K562 (cell line): ENCODE results near the gene CEND1. TPM values are rescaled to one million over a fixed set of nuclear protein-coding genes. Genes with fewer than 3 reads are reported as not detected.

Experiments used
- ATAC-seq: fragments of 200-7000 bp; cut with Tn5 transposase; 3 replicates; pipeline ENCODE4 v1.9.1; 2020; ENCODE audit warnings: moderate library complexity
- BruUV-seq: library from RNA; stranded (reverse); fragments of 400-500 nt; replicated peaks from 2 replicates; lab custom pipeline; 2021; lab: Mats Ljungman, UMichigan
- CTCF ChIA-PET: fragments of 300-600 bp; formaldehyde crosslinking; extraction: SDS; loops from one replicate; lab custom pipeline; 2021; ENCODE audit warnings: low intra/inter-chr PET ratio; lab: Yijun Ruan, JAX
- POLR2A ChIA-PET: fragments of 300-600, 350-650 bp; sonication (Branson Sonifier 250); formaldehyde crosslinking; extraction: SDS; loops from one replicate; lab custom pipeline; 2021; ENCODE audit warnings: antibody characterized with exemption, inconsistent platforms; lab: Yijun Ruan, JAX
- DNase-seq, 4 experiments: peaks; one replicate each; pipeline versions ENCODE4 v3.0.0 to v3.0.0-alpha.2; 2011 to 2018; ENCODE audit warnings: low spot score in 3 of 4, mixed read lengths in 3 of 4; ENCODE audit errors: extremely low read depth in 1 of 4
- FAIRE-seq: peaks from 2 replicates; lab custom pipeline; 2011; peaks lifted over from hg19 to GRCh38; lab: Jason Lieb, UNC
- H2AFZ ChIP-seq: 2 replicates; pipeline ENCODE4 v1.6.0; 2011; ENCODE audit warnings: low read depth, low read length, control low read depth, inconsistent platforms
- H3K27ac ChIP-seq: fragments of 200-600 bp; 3 replicates; pipeline ENCODE4 v1.8.0; 2011; ENCODE audit warnings: low read depth, mild to moderate bottlenecking, control low read depth, inconsistent platforms, low read length, moderate library complexity, mixed read lengths; ENCODE audit errors: extremely low read depth
- H3K27me3 ChIP-seq, 2 experiments: fragments of 300-600 bp in 1 of 2; 2 replicates in 1 of 2; 3 replicates in 1 of 2; pipeline versions ENCODE4 v1.6.0 to v1.8.0; 2011; ENCODE audit warnings: inconsistent platforms in 2 of 2, low read length in 2 of 2, mild to moderate bottlenecking in 1 of 2, mixed read lengths in 1 of 2, moderate library complexity in 1 of 2; ENCODE audit not compliant: control insufficient read depth in 2 of 2, insufficient read depth in 2 of 2
- H3K36me3 ChIP-seq: fragments of 300-600 bp; 3 replicates; pipeline ENCODE4 v1.8.0; 2011; ENCODE audit warnings: mild to moderate bottlenecking, low read length, inconsistent platforms; ENCODE audit not compliant: control insufficient read depth, insufficient read depth
- H3K4me1 ChIP-seq, 2 experiments: fragments of 200-600 bp in 1 of 2; replicated peaks in 1 of 2; 2 replicates in 1 of 2; 3 replicates in 1 of 2; pipeline versions ENCODE4 v1.5.1 to v1.8.0; 2011; ENCODE audit warnings: inconsistent platforms in 2 of 2, low read length in 2 of 2, mild to moderate bottlenecking in 1 of 2, mixed read lengths in 1 of 2, moderate library complexity in 1 of 2; ENCODE audit not compliant: control insufficient read depth in 2 of 2, insufficient read depth in 2 of 2
- H3K4me2 ChIP-seq: 2 replicates; pipeline ENCODE4 v1.6.1; 2011; ENCODE audit warnings: low read length, control low read depth, inconsistent platforms, mixed read lengths; ENCODE audit not compliant: insufficient read depth
- H3K4me3 ChIP-seq: fragments of 200-600 bp; sonication (generic), shearing (Covaris generic); 2 replicates; pipeline ENCODE4 v1.5.1; 2016; ENCODE audit warnings: control low read depth, inconsistent platforms
- H3K79me2 ChIP-seq: fragments of 200-600 bp; 3 replicates; pipeline ENCODE4 v1.8.0; 2011; ENCODE audit warnings: low read length, inconsistent platforms; ENCODE audit not compliant: control insufficient read depth, insufficient read depth
- H3K9ac ChIP-seq, 2 experiments: 2 replicates each; pipeline versions ENCODE4 v1.6.0 to v1.6.1; 2011; ENCODE audit warnings: low read depth in 2 of 2, low read length in 2 of 2, control low read depth in 1 of 2, inconsistent platforms in 1 of 2, mild to moderate bottlenecking in 1 of 2, mixed read lengths in 1 of 2; ENCODE audit not compliant: insufficient read depth in 1 of 2
- H3K9me1 ChIP-seq: one replicate; pipeline ENCODE4 v1.6.0; 2011; ENCODE audit warnings: inconsistent platforms, mild to moderate bottlenecking, low read length, moderate library complexity; ENCODE audit not compliant: control insufficient read depth, insufficient read depth
- H3K9me3 ChIP-seq: replicated peaks from 2 replicates; pipeline ENCODE4 v1.5.1; 2011; ENCODE audit warnings: low read depth, low read length, inconsistent platforms; ENCODE audit not compliant: control insufficient read depth, insufficient read depth
- H4K20me1 ChIP-seq: replicated peaks from 2 replicates; pipeline ENCODE4 v1.6.1; 2011; ENCODE audit warnings: low read length, inconsistent platforms, mixed read lengths; ENCODE audit not compliant: control insufficient read depth, insufficient read depth
- CEBPG ChIP-seq, 3 experiments: fragments of 200-800 bp in 1 of 3; sonication (Bioruptor generic) in 1 of 3; sonication (generic) in 1 of 3; formaldehyde crosslinking in 1 of 3; IDR thresholded peaks in 2 of 3; conservative IDR thresholded peaks in 1 of 3; 2 replicates each; pipeline versions ENCODE4 v1.6.1 to v1.8.0; 2016 to 2022; ENCODE audit warnings: missing compliant biosample characterization in 2 of 3, missing genetic modification characterization in 2 of 3, mild to moderate bottlenecking in 1 of 3, missing genetic modification reagents in 1 of 3
- CHD1 ChIP-seq: fragments of 200-600 bp; sonication (generic); IDR thresholded peaks from one replicate; pipeline ENCODE4 v1.6.1; 2012; ENCODE audit warnings: mild to moderate bottlenecking, moderate library complexity, low read length, inconsistent platforms
- FOXK1 ChIP-seq: sonication (generic); formaldehyde crosslinking; IDR thresholded peaks from 2 replicates; pipeline ENCODE4 v1.8.0; 2022; ENCODE audit warnings: missing genetic modification reagents, mild to moderate bottlenecking, borderline replicate concordance
- GATAD2B ChIP-seq: fragments of 450-650 bp; IDR thresholded peaks from 2 replicates; pipeline ENCODE4 v1.6.1; 2017; ENCODE audit warnings: mild to moderate bottlenecking, borderline replicate concordance
- HMG20A ChIP-seq: fragments of 450-650 bp; formaldehyde crosslinking; conservative IDR thresholded peaks from 2 replicates; pipeline ENCODE4 v1.4.0; 2020; ENCODE audit warnings: mild to moderate bottlenecking, mixed read lengths
- NR1H2 ChIP-seq: sonication (generic); formaldehyde crosslinking; IDR thresholded peaks from 2 replicates; pipeline ENCODE4 v1.4.0; 2020; ENCODE audit warnings: mild to moderate bottlenecking, missing genetic modification reagents
- SMARCE1 ChIP-seq: fragments of 450-650 bp; IDR thresholded peaks from 2 replicates; pipeline ENCODE4 v1.7.1; 2016; ENCODE audit warnings: mild to moderate bottlenecking
- ZNF140 ChIP-seq: fragments of 250-450 bp; sonication (Bioruptor Pico); IDR thresholded peaks from 2 replicates; pipeline ENCODE4 v1.8.0; 2021; ENCODE audit warnings: moderate library complexity, mild to moderate bottlenecking, inconsistent platforms
- ZNF589 ChIP-seq: fragments of 200-800 bp; sonication (Bioruptor generic); IDR thresholded peaks from 2 replicates; pipeline ENCODE4 v1.6.1; 2016; ENCODE audit warnings: low read depth, missing genetic modification characterization, missing compliant biosample characterization
- WGBS: fragments of 100-300 bp; shearing (Covaris generic); methylation state at CpG from one replicate; pipeline ENCODE4 v1.1.6; 2016; ENCODE audit warnings: low coverage, mixed read lengths; ENCODE audit not compliant: insufficient coverage; ENCODE audit errors: missing lambda C conversion rate; 5-methylcytosine and 5-hydroxymethylcytosine counted together
- in situ Hi-C: fragments of 300-500 bp; cut with MboI; formaldehyde crosslinking; loops from 4 replicates; pipeline ENCODE4 v1.15.0; 2018; ENCODE audit warnings: inconsistent platforms, mixed read lengths
- intact Hi-C: fragments of 100-400 bp; cut with micrococcal nuclease; formaldehyde crosslinking; loops from 2 replicates; pipeline ENCODE4 v1.14.2; 2022
- polyA plus RNA-seq, 8 experiments: library from polyadenylated mRNA; depleted of rRNA in 4 of 8; stranded (reverse) in 5 of 8; unstranded in 3 of 8; fragments of >200 nt; fragmentation: Nextera tagmentation in 2 of 8; fragmentation: Illumina TruSeq in 1 of 8; extraction: Ambion mirVana in 2 of 8; extraction: Trizol in 1 of 8; gene quantifications; 2 replicates each; pipeline versions ENCODE4 v1.2.1 to v1.2.3, GENCODE V29; 2011 to 2014; ENCODE audit warnings: inconsistent platforms in 1 of 8, missing spikeins in 1 of 8
- total RNA-seq, 7 experiments: library from RNA; depleted of rRNA in 6 of 7; stranded (reverse); fragments of >200 nt in 6 of 7; fragmentation: Illumina TruSeq in 2 of 7; extraction: Trizol in 2 of 7; gene quantifications; 2 replicates each; pipeline versions ENCODE4 v1.2.1 to v1.2.3, GENCODE V29; 2011 to 2021; ENCODE audit warnings: low replicate concordance in 1 of 7
- TF ChIP-seq, protein P1 (sequence below): fragments of 450-650 bp; IDR thresholded peaks from 2 replicates; pipeline ENCODE4 v1.6.1; 2018; ENCODE audit not compliant: partially characterized antibody
- TF ChIP-seq, protein P2 (sequence below): fragments of 450-650 bp; conservative IDR thresholded peaks from 2 replicates; pipeline ENCODE4 v1.6.1; 2016; ENCODE audit warnings: missing genetic modification characterization, low read depth, mild to moderate bottlenecking, control low read depth, missing compliant biosample characterization

The CEND1 gene
- total and polyA plus RNA-seq, 9 of the 15 experiments (the other 6 are each of a cell fraction or from before 2014, with no cell fraction given), result 0.13 to 0.18 (median 0.16) TPM; not detected in 6

DNA sequence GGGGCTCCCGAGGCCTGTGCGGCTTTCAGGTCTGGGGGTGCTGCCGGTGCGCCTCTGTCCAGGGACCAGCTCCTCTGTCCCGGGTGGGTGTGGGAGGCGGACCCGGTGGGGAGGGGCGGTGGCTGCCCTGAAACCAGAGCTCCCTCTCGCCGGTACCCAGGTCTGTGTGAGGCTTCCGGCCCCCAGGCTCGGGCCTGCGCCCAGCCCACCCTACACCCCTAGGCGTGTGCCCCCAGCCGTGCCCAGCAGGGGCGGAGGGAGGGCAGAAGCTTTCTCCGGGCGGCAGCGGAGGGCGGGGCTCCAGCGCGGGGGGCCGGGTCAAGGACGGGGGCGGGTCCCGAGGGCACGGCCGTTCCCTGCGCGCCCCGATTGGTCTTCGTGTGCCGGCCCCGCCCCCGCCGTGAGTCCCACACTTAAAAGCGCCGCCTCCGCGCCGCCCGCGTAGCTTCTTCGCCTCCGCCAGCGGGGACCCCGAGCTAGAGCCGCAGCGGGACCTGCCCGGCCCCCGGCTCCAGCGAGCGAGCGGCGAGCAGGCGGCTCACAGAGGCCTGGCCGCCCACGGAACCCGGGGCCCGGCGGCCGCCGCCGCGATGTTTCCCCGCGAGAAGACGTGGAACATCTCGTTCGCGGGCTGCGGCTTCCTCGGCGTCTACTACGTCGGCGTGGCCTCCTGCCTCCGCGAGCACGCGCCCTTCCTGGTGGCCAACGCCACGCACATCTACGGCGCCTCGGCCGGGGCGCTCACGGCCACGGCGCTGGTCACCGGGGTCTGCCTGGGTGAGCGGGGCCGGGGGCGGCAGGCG, 29.4 kb upstream of the CEND1 start (continued):
- no peak for TF ChIP-seq ZNF589
- no peak for TF ChIP-seq SMARCE1
- TF ChIP-seq, all 486 proteins: peak for 76

DNA sequence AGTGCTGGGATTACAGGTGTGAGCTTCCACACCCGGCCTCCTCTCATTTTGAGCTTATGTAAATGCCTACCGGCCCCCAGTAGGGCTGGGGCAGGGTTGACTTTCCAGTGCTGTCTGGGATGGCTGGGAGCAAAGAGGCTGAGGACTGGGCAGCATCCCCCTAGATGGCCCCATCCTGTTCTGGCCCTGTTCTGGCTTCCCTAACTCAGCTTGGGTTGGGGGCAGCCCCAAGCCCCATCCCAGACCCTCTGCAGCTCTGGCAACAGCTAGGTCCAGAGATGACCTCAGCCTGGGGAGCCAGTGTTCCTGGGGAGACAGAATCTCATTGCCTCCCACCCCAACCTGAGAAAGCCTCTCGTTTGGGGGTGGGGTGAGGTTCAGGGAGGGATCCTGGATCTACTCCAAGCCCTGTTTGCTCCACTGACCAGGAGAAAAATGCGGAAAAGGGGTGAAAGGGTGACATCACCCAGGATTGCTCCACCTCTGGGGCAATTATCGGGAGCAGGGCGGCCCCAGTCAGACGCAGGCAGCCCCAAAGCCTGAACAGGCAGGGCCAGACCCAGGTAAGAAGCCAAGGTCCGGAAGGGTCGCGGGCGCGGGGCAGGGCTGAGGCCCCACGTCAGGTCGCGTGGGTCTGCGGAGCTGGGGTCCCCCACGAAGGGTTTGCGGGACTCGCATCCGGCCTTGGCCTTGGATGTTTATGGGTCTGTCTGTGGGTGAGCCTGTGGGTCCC, 28.7 kb upstream of the CEND1 start, which contains the start of gene PNPLA2:
Gene PNPLA2 (plus strand): TSS at position 519 of the 733 bp plus-strand sequence. CDS start 805 bp downstream, outside the sequence.
- ATAC-seq, result no peak
- Histone ChIP-seq H3K9ac (peak within 1 kb of the TSS; percentile 87 to 100), H3K27me3 (no peaks in the 10 kb centered on the region), H3K27ac (peak within 1 kb of the TSS; percentile 92), H4K20me1 (peaks cover 13% of the 10 kb centered on the region), H3K4me1 (peaks cover 11 to 62% of the 10 kb centered on the region in 2 experiments; a peak in 4 of 5 replicates), H3K4me3 (peak within 1 kb of the TSS; percentile 89), H3K36me3 (peaks cover 31% of the 10 kb centered on the region; the same call in 2 of the 3 replicates), H2AFZ (peak within 1 kb of the TSS; percentile 93), H3K9me3 (no peaks in the 10 kb centered on the region), H3K79me2 (peaks cover 27% of the 10 kb centered on the region), H3K4me2 (peak within 1 kb of the TSS; percentile 86), H3K9me1 (peaks cover 6% of the 10 kb centered on the region)
- POLR2A ChIA-PET, result interaction anchor here (0.6 to 5.2 kb wide), 11 partner anchors 7 to 258 kb away, joined by 3 to 36 read pairs (median 10); partner anchors contain the start of genes CD151, CRACR2B, LMNTD2 and POLR2L
- 32% methylated on average over 19 of the region's 20 CpGs for WGBS
- FAIRE-seq, result peak; percentile 6
- CTCF ChIA-PET, result no interaction called here
- in situ Hi-C loops, result no loop called here
- intact Hi-C loops, result no loop called here
- DNase-seq, result no peak
- no TSS peak for BruUV-seq
- no peak for TF ChIP-seq FOXK1
- TF ChIP-seq, protein P1, sequence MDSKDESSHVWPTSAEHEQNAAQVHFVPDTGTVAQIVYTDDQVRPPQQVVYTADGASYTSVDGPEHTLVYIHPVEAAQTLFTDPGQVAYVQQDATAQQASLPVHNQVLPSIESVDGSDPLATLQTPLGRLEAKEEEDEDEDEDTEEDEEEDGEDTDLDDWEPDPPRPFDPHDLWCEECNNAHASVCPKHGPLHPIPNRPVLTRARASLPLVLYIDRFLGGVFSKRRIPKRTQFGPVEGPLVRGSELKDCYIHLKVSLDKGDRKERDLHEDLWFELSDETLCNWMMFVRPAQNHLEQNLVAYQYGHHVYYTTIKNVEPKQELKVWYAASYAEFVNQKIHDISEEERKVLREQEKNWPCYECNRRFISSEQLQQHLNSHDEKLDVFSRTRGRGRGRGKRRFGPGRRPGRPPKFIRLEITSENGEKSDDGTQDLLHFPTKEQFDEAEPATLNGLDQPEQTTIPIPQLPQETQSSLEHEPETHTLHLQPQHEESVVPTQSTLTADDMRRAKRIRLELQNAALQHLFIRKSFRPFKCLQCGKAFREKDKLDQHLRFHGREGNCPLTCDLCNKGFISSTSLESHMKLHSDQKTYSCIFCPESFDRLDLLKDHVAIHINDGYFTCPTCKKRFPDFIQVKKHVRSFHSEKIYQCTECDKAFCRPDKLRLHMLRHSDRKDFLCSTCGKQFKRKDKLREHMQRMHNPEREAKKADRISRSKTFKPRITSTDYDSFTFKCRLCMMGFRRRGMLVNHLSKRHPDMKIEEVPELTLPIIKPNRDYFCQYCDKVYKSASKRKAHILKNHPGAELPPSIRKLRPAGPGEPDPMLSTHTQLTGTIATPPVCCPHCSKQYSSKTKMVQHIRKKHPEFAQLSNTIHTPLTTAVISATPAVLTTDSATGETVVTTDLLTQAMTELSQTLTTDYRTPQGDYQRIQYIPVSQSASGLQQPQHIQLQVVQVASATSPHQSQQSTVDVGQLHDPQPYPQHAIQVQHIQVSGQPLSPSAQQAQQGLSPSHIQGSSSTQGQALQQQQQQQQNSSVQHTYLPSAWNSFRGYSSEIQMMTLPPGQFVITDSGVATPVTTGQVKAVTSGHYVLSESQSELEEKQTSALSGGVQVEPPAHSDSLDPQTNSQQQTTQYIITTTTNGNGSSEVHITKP, result peak; percentile 10
- no peak for TF ChIP-seq ZNF140
- TF ChIP-seq, protein P2, sequence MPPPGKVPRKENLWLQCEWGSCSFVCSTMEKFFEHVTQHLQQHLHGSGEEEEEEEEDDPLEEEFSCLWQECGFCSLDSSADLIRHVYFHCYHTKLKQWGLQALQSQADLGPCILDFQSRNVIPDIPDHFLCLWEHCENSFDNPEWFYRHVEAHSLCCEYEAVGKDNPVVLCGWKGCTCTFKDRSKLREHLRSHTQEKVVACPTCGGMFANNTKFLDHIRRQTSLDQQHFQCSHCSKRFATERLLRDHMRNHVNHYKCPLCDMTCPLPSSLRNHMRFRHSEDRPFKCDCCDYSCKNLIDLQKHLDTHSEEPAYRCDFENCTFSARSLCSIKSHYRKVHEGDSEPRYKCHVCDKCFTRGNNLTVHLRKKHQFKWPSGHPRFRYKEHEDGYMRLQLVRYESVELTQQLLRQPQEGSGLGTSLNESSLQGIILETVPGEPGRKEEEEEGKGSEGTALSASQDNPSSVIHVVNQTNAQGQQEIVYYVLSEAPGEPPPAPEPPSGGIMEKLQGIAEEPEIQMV, result no peak
- no peak for TF ChIP-seq HMG20A (CRISPR knock-in tag)
- TF ChIP-seq NR1H2 (CRISPR knock-in tag), result no peak
- TF ChIP-seq CEBPG (CRISPR knock-in tag; IDR thresholded peaks at IDR 0.05), result peak; percentile 62; the same call in 1 of the 2 replicates
- peak; percentile 29 to 41; a peak in 2 of 4 replicates for TF ChIP-seq CEBPG (tag; conservative IDR thresholded peaks at IDR 0.05 in 1 of 2, IDR thresholded peaks at IDR 0.05 in 1 of 2)
- TF ChIP-seq GATAD2B, result peak; percentile 8; the same call in 1 of the 2 replicates
- peak; percentile 9 for TF ChIP-seq CHD1
